ENCODE data around the gene GPATCH1. TPM values are rescaled to one million over a fixed set of nuclear protein-coding genes. Genes with fewer than 3 reads are reported as not detected.

GPATCH1 gene
- total and polyA plus RNA-seq, 2 of the 13 experiments (the other 11 are each of a cell fraction or from before 2014, with no cell fraction given) = 6.8 to 6.9 TPM

GRCh38 chr19:33040994-33041827 is 39.8 kb upstream of the GPATCH1 start (continued):
- TF ChIP-seq NRL (CRISPR knock-in tag; IDR thresholded peaks at IDR 0.05; ENCODE audit: borderline replicate concordance) (0 out of 2 replicates have a peak, but pooled peaks have one; percentile 39), PHF20 (CRISPR knock-in tag; IDR thresholded peaks at IDR 0.05) (no peak), PCBP2 (optimal IDR thresholded peaks at IDR 0.05; ENCODE audit: low read depth, low read length, poor library complexity, severe bottlenecking) (no peak), GPN1 (CRISPR knock-in tag; IDR thresholded peaks at IDR 0.05; ENCODE audit: borderline replicate concordance) (no peak), DNMT3B (CRISPR knock-in tag; conservative IDR thresholded peaks at IDR 0.05) (0 out of 2 replicates have a peak, but pooled peaks have one; percentile 46), GLI4 (CRISPR knock-in tag; IDR thresholded peaks at IDR 0.05; ENCODE audit: borderline replicate concordance) (0 out of 2 replicates have a peak, but pooled peaks have one; percentile 8), ZNF513 (CRISPR knock-in tag; conservative IDR thresholded peaks at IDR 0.05) (no peak), ZNF576 (CRISPR knock-in tag; IDR thresholded peaks at IDR 0.05) (no peak), ZBTB34 (CRISPR knock-in tag; IDR thresholded peaks at IDR 0.05) (no peak), HDAC6 (IDR thresholded peaks at IDR 0.05; ENCODE audit: low read depth, low read length) (no peak), NFRKB (IDR thresholded peaks at IDR 0.05) (no peak), ZNF136 (CRISPR knock-in tag; IDR thresholded peaks at IDR 0.05; ENCODE audit: low read depth) (no peak), ZNF720 (CRISPR knock-in tag; IDR thresholded peaks at IDR 0.05) (no peak), GMEB1 (CRISPR knock-in tag; IDR thresholded peaks at IDR 0.05; ENCODE audit: borderline replicate concordance) (peak; percentile 40; the same call in 1 of the 2 replicates), SP1 (IDR thresholded peaks at IDR 0.05) (no peak), SP1 (CRISPR knock-in tag; IDR thresholded peaks at IDR 0.05) (no peak; the same call in 1 of the 2 replicates), FOXK2 (IDR thresholded peaks at IDR 0.05) (peak; percentile 86), ZNF652 (CRISPR knock-in tag; IDR thresholded peaks at IDR 0.05; ENCODE audit: borderline replicate concordance, low read depth) (0 out of 2 replicates have a peak, but pooled peaks have one; percentile 11), ZNF773 (CRISPR knock-in tag; IDR thresholded peaks at IDR 0.05; ENCODE audit: borderline replicate concordance) (no peak), GMEB2 (CRISPR knock-in tag; IDR thresholded peaks at IDR 0.05; ENCODE audit: low read depth) (no peak), PTBP1 (IDR thresholded peaks at IDR 0.05; ENCODE audit: low read depth, low read length, poor library complexity, severe bottlenecking) (no peak), TOPORS (CRISPR knock-in tag; IDR thresholded peaks at IDR 0.05) (0 out of 2 replicates have a peak, but pooled peaks have one; percentile 26), CREBL2 (CRISPR knock-in tag; IDR thresholded peaks at IDR 0.05; ENCODE audit: borderline replicate concordance) (no peak)
